Liver (tissue), 3 donors: Measurements from ENCODE around the gene HIBADH.

Source experiments
- ATF3 ChIP-seq: IDR thresholded peaks from 2 replicates; pipeline ENCODE4 v1.6.1; 2016; ENCODE audit warnings: antibody characterized with exemption
- HNF4A ChIP-seq, 2 donors: conservative IDR thresholded peaks; 2 replicates each; pipeline ENCODE4 v1.6.1; 2016; ENCODE audit warnings: antibody characterized with exemption in 2 of 2, mild to moderate bottlenecking in 2 of 2
- MAX ChIP-seq: IDR thresholded peaks from 2 replicates; pipeline ENCODE4 v1.6.1; 2016; ENCODE audit warnings: antibody characterized with exemption
- RAD21 ChIP-seq, 2 donors: IDR thresholded peaks; 2 replicates each; pipeline ENCODE4 v1.6.1; 2016; ENCODE audit warnings: antibody characterized with exemption in 2 of 2, mild to moderate bottlenecking in 2 of 2
- REST ChIP-seq: IDR thresholded peaks from 2 replicates; pipeline ENCODE4 v1.6.1; 2016; ENCODE audit warnings: antibody characterized with exemption, mild to moderate bottlenecking
- YY1 ChIP-seq: IDR thresholded peaks from 2 replicates; pipeline ENCODE4 v1.6.1; 2016; ENCODE audit warnings: antibody characterized with exemption, mild to moderate bottlenecking
- TF ChIP-seq, protein P1 (sequence below): fragments of 150-350 bp; IDR thresholded peaks from 2 replicates; pipeline ENCODE4 v1.5.1; 2017; ENCODE audit warnings: improper control_type of control experiment, low read depth, low read length; ENCODE audit not compliant: missing input control
- donor health status: healthy.
- donor health status: healthy.

- no peak for TF ChIP-seq REST
- TF ChIP-seq YY1: no peak
- TF ChIP-seq, protein P1, sequence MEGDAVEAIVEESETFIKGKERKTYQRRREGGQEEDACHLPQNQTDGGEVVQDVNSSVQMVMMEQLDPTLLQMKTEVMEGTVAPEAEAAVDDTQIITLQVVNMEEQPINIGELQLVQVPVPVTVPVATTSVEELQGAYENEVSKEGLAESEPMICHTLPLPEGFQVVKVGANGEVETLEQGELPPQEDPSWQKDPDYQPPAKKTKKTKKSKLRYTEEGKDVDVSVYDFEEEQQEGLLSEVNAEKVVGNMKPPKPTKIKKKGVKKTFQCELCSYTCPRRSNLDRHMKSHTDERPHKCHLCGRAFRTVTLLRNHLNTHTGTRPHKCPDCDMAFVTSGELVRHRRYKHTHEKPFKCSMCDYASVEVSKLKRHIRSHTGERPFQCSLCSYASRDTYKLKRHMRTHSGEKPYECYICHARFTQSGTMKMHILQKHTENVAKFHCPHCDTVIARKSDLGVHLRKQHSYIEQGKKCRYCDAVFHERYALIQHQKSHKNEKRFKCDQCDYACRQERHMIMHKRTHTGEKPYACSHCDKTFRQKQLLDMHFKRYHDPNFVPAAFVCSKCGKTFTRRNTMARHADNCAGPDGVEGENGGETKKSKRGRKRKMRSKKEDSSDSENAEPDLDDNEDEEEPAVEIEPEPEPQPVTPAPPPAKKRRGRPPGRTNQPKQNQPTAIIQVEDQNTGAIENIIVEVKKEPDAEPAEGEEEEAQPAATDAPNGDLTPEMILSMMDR: no peak
- TF ChIP-seq MAX: no peak
- TF ChIP-seq HNF4A (conservative IDR thresholded peaks at IDR 0.05): no peak
- TF ChIP-seq RAD21 (IDR thresholded peaks at IDR 0.05): no peak
- TF ChIP-seq ATF3: no peak
These were observed 75.9 kb downstream of the HIBADH start for GRCh38 chr7:27586825-27587224.
